Smooth muscle cell (in vitro differentiated cells): ENCODE measurements around the gene SETBP1. TPM values are rescaled to one million over a fixed set of nuclear protein-coding genes. Genes with fewer than 3 reads are reported as not detected.

Experiments used
- DNase-seq: peaks from one replicate; lab custom pipeline; 2025; ENCODE audit not compliant: unreplicated experiment; lab: John Stamatoyannopoulos, UW
- H2AFZ ChIP-seq: fragments of 200-600 bp; sonication (generic); 2 replicates; pipeline ENCODE4 v1.6.0; 2016; ENCODE audit warnings: antibody characterized with exemption, low read depth, mild to moderate bottlenecking
- H3F3A ChIP-seq: fragments of 200-600 bp; sonication (generic); 2 replicates; pipeline ENCODE4 v1.6.0; 2017; ENCODE audit warnings: antibody characterized with exemption, low read depth
- H3K27ac ChIP-seq: fragments of 200-600 bp; sonication (generic); 2 replicates; pipeline ENCODE4 v1.5.1; 2016; ENCODE audit warnings: low read depth, mild to moderate bottlenecking
- H3K27me3 ChIP-seq: fragments of 200-600 bp; sonication (generic); 2 replicates; pipeline ENCODE4 v1.6.1; 2016; ENCODE audit warnings: low read depth, mild to moderate bottlenecking
- H3K36me3 ChIP-seq: fragments of 200-600 bp; sonication (generic); 2 replicates; pipeline ENCODE4 v1.5.1; 2016; ENCODE audit warnings: low read depth
- H3K4me1 ChIP-seq: fragments of 200-600 bp; sonication (generic); 2 replicates; pipeline ENCODE4 v1.5.1; 2016; ENCODE audit warnings: low read depth
- H3K4me2 ChIP-seq: fragments of 200-600 bp; sonication (generic); 2 replicates; pipeline ENCODE4 v1.6.0; 2016; ENCODE audit warnings: mild to moderate bottlenecking
- H3K4me3 ChIP-seq: fragments of 200-600 bp; sonication (generic); 2 replicates; pipeline ENCODE4 v1.5.1; 2016; ENCODE audit warnings: mild to moderate bottlenecking
- H3K79me2 ChIP-seq: fragments of 200-600 bp; sonication (generic); 2 replicates; pipeline ENCODE4 v1.6.0; 2016; ENCODE audit warnings: low read depth, mild to moderate bottlenecking
- H3K9ac ChIP-seq: fragments of 200-600 bp; sonication (generic); 2 replicates; pipeline ENCODE4 v1.6.0; 2016; ENCODE audit warnings: low read depth
- H3K9me3 ChIP-seq: fragments of 200-600 bp; sonication (generic); replicated peaks from 2 replicates; pipeline ENCODE4 v1.5.1; 2016; ENCODE audit warnings: low read depth
- H4K20me1 ChIP-seq: fragments of 200-600 bp; sonication (generic); 2 replicates; pipeline ENCODE4 v1.6.0; 2016; ENCODE audit warnings: low read depth
- CTCF ChIP-seq: fragments of 200-600 bp; sonication (generic); IDR thresholded peaks from 2 replicates; pipeline ENCODE4 v1.5.1; 2017; ENCODE audit warnings: borderline replicate concordance, mild to moderate bottlenecking, antibody characterized with exemption; ENCODE audit not compliant: insufficient read depth, poor library complexity, severe bottlenecking
- WGBS: methylation state at CpG from one replicate; pipeline ENCODE4 v1.1.7; 2016; ENCODE audit warnings: low lambda C conversion rate; 5-methylcytosine and 5-hydroxymethylcytosine counted together
- microRNA-seq: library from miRNA; unstranded; fragments of <30 nt; microRNA quantifications from one replicate; pipeline ENCODE4, GENCODE V29; 2016; ENCODE audit warnings: borderline number of aligned reads
- polyA plus RNA-seq: library from polyadenylated mRNA; unstranded; fragments of >200 nt; fragmentation: Nextera tagmentation; extraction: Ambion mirVana; gene quantifications from 2 replicates; pipeline ENCODE4 v1.2.1, GENCODE V29; 2016
- small RNA-seq: library from RNA; depleted of rRNA; stranded (forward); fragments of <200 nt; gene quantifications from one replicate; pipeline ENCODE3, GENCODE V24; 2014
- total RNA-seq: library from RNA; depleted of rRNA; stranded (reverse); fragments of >200 nt; gene quantifications from 2 replicates; pipeline ENCODE4 v1.2.3, GENCODE V29; 2014

The SETBP1 gene
- total and polyA plus RNA-seq, 2 experiments from 2014 or later = 6.1 to 17.7 TPM

GRCh38 chr18:45116116-45116515 is 435.4 kb downstream of the SETBP1 start:
- no peaks in the 10 kb centered on the region for H4K20me1 ChIP-seq
- no peak overlapping the region for H3K4me3 ChIP-seq
- no peak for DNase-seq
- no peak overlapping the region for H3K9ac ChIP-seq
- H3K27me3 ChIP-seq = no peaks in the 10 kb centered on the region
- 48% methylated on average over 4 of the region's 4 CpGs for WGBS
- H2AFZ ChIP-seq = no peak overlapping the region
- no peaks in the 10 kb centered on the region for H3F3A ChIP-seq
- H3K4me1 ChIP-seq = no peaks in the 10 kb centered on the region
- no peak for TF ChIP-seq CTCF
- no peaks in the 10 kb centered on the region for H3K36me3 ChIP-seq
- peaks cover 3% of the 10 kb centered on the region for H3K9me3 ChIP-seq
- no peak overlapping the region for H3K4me2 ChIP-seq
- no peaks in the 10 kb centered on the region for H3K79me2 ChIP-seq
- H3K27ac ChIP-seq = no peak overlapping the region

Small RNA genes within 50 kb of the gene (microRNA-seq; reads per million reads assigned to microRNA genes)
- gene MIR4319 = not detected

Small RNA genes within 50 kb of the gene (small RNA-seq; reads per million reads assigned to genes)
- 0.24 reads per million for gene MIR4319
